GM21619 (cell line): ENCODE measurements around the gene CCDC159.

Experiments
- ATAC-seq: cut with Tn5 transposase; IDR thresholded peaks from one replicate; pipeline ENCODE4 v1.9.1; 2021; ENCODE audit not compliant: unreplicated experiment

The CCDC159 gene

DNA sequence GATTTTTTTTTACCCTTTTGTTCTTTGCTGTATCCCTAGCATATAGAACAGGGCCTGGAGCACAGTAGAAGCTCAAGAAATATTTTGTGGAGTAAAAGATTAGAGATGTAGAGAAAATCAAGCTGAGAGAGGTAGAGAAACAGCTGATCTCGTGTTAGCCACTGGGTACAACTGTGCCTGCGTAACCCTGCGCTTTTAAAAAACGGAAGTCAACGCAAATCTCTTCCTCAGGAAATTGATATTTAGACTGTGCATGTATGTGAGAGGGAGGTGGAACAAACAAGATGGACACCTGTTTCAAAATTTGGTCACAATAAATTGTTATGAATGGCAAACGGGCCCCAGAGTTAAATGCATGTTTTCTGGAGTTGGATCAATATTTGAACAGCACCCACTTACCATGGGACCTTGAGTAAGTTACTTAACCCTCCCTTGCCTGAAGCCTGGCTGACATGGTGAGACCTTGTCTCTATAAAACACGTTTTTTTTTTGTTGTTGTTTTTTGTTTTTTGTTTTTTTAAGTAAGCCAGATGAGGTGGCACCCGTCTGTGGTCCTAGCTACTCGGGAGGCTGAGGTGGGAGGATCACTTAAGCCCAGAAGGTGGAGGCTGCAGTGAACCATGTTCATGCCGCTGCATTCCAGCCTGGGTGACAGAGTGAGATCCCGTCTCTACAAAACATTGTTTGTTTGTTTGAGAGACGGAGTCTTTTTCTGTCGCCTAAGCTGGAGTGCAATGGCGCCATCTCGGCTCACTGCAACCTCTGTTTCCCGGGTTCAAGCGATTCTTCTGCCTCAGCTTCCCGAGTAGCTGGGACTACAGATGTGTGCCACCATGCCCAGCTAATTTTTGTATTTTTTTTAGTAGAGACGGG is 41.1 kb downstream of the CCDC159 start:
- no peak for ATAC-seq

DNA sequence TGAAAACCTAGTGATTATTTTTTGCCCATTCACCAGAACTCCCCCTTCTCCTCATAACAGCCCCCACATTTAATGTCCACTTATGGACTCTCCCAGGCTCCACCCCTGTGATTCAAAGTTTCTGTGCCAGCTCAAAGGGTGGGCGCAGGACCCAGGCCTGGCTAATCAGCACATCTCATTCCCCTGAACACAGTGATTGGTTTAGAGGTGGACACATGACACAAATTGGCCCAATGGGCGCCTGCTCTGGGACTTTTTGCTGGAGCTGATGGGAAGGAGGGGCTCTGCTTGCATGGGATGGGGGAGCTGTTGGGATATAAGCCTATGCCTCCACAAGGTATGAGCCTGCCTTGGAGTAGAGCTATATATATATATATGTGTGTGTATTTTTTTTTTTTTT is 44.0 kb downstream of the CCDC159 start:
- no peak for ATAC-seq

DNA sequence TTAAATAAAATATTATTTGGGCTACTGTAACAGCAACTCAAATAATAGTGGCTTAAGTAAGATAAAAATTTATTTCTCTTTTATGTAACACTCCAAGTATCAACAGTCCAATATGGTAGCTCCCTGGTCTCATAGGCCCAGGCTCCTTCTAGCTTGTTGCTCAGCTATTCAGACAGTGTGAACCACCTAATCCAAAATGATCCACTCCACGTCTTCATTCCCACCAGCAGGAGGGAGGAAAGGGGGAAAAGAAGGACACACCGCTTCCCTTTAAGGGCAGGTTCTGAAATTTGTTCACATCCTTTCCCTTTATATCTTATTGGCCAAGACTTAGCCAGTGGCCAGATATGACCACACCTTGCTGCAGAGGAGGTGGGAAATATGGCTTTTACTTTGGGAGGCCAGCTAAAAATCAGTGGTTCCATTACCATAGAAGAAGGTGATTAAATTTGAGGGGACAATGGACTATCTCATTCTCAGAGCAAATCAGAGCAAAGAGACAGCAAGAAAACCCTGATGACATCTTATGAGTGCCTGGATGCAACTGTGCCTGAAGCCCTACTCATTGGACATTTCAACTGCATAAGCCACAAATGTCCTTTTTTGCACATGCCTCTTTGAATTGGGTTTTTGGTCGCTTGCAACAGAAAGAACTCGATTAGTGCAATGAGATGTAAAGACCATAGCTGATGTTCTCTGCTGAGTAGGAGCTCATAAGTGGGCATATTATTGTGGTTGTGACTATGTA is 44.8 kb downstream of the CCDC159 start:
- no peak for ATAC-seq

DNA sequence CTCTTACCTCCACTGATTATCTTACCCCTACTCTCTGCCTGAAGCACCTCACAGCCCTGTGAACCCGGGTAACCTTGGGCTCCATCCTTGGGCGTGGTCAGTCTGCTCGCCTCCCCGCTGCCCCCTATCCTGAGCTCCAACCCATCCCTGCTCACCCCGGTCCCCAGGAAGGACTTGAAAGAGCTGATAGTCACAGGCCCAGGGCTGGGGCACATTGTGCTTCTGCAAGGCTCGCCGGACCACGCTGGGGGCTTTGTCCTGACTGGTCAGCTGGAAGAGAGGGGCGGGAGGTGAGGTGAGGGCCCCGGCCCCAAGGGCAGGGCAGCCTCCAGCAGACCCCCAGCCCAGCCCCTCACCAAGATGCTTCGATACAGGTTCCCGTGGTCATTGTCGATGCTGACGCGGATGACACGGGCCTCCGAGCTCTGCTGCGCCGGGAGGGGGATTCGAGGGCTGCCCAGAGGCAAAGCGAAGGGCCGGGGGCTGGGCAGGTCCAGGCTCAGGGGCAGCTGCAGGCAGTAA is 50.8 kb downstream of the CCDC159 start:
- no peak for ATAC-seq

DNA sequence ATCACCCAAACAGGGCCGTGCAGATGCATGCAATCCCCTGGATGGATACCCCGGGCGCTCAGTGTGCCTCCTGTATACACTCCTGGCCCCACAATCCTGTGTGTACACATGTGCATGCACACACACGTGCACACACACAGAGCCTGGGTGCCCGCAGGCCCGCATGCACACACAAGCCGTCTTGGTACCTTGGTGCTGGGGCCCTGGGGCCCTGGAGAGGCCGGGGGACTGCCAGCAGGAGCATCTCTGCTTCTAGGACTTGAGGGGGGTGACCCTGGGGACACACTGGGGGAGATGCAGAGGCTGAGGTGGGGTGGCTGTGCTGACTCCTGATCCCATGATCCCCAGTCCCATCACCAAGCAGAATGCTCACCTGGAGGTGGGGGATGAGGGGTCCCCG is 53.3 kb downstream of the CCDC159 start:
- ATAC-seq = no peak

DNA sequence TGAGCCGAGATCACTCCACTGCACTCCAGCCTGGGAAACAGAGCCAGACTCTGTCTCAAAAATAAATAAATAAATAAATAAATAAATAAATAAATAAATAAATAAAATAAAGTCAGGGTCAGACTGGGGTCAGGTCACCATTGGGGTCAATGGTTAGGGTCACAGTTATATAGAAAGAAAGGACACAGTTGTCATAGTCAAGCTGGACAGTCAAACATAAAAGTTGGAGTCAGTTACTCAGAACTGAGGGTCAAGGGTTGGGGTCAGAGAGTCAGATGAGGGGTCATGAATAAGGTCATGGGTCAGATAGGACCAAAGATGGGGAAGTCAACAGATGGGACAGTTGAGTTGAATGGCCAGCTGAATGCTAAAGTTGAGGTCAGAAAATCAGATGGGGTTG is 54.5 kb downstream of the CCDC159 start:
- ATAC-seq = no peak

DNA sequence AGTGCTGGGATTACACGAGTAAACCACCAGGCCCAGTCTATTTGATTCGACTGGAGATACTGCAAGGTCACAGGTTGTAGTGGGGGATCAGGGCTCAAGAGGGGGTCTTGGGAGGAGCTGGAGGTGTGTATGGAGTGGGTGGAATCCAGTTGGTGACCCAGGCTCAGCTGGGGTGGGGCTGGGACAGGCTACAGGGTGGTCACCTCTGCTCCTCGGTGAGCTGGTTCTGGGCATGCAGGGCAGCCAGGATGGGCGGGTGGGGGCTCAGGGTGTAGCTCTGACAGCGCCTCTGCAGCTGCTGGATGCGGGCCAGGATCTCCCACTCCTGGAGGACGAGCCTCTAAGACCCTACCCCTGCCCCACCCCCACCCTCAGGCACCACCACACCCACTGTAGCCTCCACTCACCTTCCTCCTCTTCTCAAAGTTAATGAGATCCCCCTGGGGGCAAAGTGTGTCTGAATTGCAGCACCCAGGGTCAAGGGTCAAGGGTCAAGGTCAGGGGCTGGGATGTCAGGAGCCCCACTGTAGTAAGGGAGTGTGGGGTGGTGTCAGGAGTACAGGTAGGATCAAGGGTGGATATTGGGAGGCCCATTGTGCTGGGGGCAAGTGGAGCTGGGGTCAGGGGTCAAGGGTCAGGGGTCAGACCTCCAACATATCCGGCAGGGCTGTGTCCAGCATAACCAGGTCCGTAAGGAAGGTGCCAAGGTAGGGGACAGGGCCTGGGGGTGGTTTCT is 55.7 kb downstream of the CCDC159 start:
- no peak for ATAC-seq
